ENCODE measurements around the gene PRSS22. TPM values are rescaled to one million over a fixed set of nuclear protein-coding genes. Genes with fewer than 3 reads are reported as not detected.

Gene PRSS22
- total RNA-seq, 2 donors from 2014 or later = 18.6 to 30.9 TPM

GRCh38 chr16:2894231-2894630, 36.3 kb upstream of the PRSS22 start:
- no peak for DNase-seq (ENCODE audit: low spot score)
- H3K4me3 ChIP-seq = no peak overlapping the region
- TF ChIP-seq CTCF (IDR thresholded peaks at IDR 0.05) = no peak
- TF ChIP-seq POLR2A (IDR thresholded peaks at IDR 0.05) = no peak
- no peak for TF ChIP-seq POLR2AphosphoS5 (IDR thresholded peaks at IDR 0.05)
- H3K9me3 ChIP-seq = no peaks in the 10 kb centered on the region
- H3K27me3 ChIP-seq (replicated peaks; ENCODE audit: insufficient read depth) = no peaks in the 10 kb centered on the region
- intact Hi-C loops (cut with DNase I) = no loop called here
- no peak overlapping the region for H3K27ac ChIP-seq
- 87% methylated on average over 31 of the region's 31 CpGs for WGBS
- H3K4me1 ChIP-seq (replicated peaks) = no peaks in the 10 kb centered on the region
- H3K36me3 ChIP-seq = no peaks in the 10 kb centered on the region

- H3K27ac ChIP-seq = peak overlapping the region; percentile 91 to 96
- no peak for DNase-seq (ENCODE audit: low spot score)
- peak overlapping the region; percentile 50 to 71 for H3K4me3 ChIP-seq
- WGBS = 52% methylated on average over 18 of the region's 18 CpGs
- no peaks in the 10 kb centered on the region for H3K36me3 ChIP-seq
- H3K27me3 ChIP-seq (replicated peaks; ENCODE audit: insufficient read depth) = no peaks in the 10 kb centered on the region
- H3K4me1 ChIP-seq (replicated peaks) = peaks cover 5% of the 10 kb centered on the region
- intact Hi-C loops (cut with DNase I) = no loop called here
- TF ChIP-seq POLR2AphosphoS5 (IDR thresholded peaks at IDR 0.05) (no peak), POLR2A (IDR thresholded peaks at IDR 0.05) (no peak), CTCF (IDR thresholded peaks at IDR 0.05) (no peak)
- H3K9me3 ChIP-seq = no peaks in the 10 kb centered on the region
Measured at GRCh38 chr16:2884041-2884451, 26.1 kb upstream of the PRSS22 start.

- Histone ChIP-seq H3K27ac (peak overlapping the region; percentile 91 to 96), H3K36me3 (no peaks in the 10 kb centered on the region), H3K4me1 (replicated peaks) (peaks cover 5% of the 10 kb centered on the region), H3K9me3 (no peaks in the 10 kb centered on the region), H3K27me3 (replicated peaks; ENCODE audit: insufficient read depth) (no peaks in the 10 kb centered on the region), H3K4me3 (peak overlapping the region; percentile 50 to 71)
- under 1% methylated on average over 31 of the region's 31 CpGs for WGBS
- TF ChIP-seq CTCF (IDR thresholded peaks at IDR 0.05) (no peak), POLR2A (IDR thresholded peaks at IDR 0.05) (no peak)
- intact Hi-C loops (cut with DNase I) = loop anchor here (2.0 kb wide), 1 partner anchor 21 kb away; no protein-coding TSS in a partner anchor
- DNase-seq (ENCODE audit: low spot score) = no peak
Measured at GRCh38 chr16:2883458-2883908, 25.5 kb upstream of the PRSS22 start.

GRCh38 chr16:2882650-2883457, 24.9 kb upstream of the PRSS22 start, which contains the start of gene FLYWCH2:
Gene FLYWCH2 (plus strand): TSS chr16:2883215. CDS start chr16:2896450, 13,235 bp downstream.
- Histone ChIP-seq H3K9me3 (no peaks in the 10 kb centered on the region), H3K4me1 (replicated peaks) (peaks cover 6% of the 10 kb centered on the region), H3K4me3 (peak within 1 kb of the TSS; percentile 50 to 71), H3K36me3 (no peaks in the 10 kb centered on the region), H3K27me3 (replicated peaks; ENCODE audit: insufficient read depth) (no peaks in the 10 kb centered on the region), H3K27ac (peak within 1 kb of the TSS; percentile 91 to 96)
- DNase-seq (ENCODE audit: low spot score) = peak; percentile 99
- WGBS = under 1% methylated on average over 68 of the region's 73 CpGs
- TF ChIP-seq CTCF (IDR thresholded peaks at IDR 0.05) (peak in 2 of 4 experiments; percentile 34 to 51), POLR2A (IDR thresholded peaks at IDR 0.05) (peak; percentile 93), POLR2AphosphoS5 (IDR thresholded peaks at IDR 0.05) (peak; percentile 95)
- intact Hi-C loops (cut with DNase I) = loop anchor here (2.0 kb wide), 1 partner anchor 22 kb away; no protein-coding TSS in a partner anchor

All from prostate gland (tissue), 2 donors.